Stimulated activated effector memory CD8-positive, alpha-beta T cell treated with anti-CD3 and anti-CD28 coated beads, Interleukin-12 subunit alpha, Interleukin-12 subunit beta, amount 100 ng/mL, for 72 hours (primary cell): ENCODE measurements around the gene TRIM15.
A peak's percentile ranks its signal among the peaks of the same experiment; 100 is the strongest.
"Not testable (repeated sequence)": the region's sequence is repeated elsewhere in the genome, so short reads cannot be mapped to it uniquely, and the experiment has no call there.

Source experiments
- ATAC-seq: fragments of 150-1000 bp; cut with Tn5 transposase; 2 replicates; pipeline ENCODE4 v1.10.0; 2021
- DNase-seq, 2 donors: peaks; one replicate each; pipeline ENCODE4 v3.0.0; 2021 to 2022; ENCODE audit warnings: low spot score in 2 of 2
- H3K27ac Mint-ChIP-seq: one replicate; pipeline ENCODE4 v1.8.0; 2022; ENCODE audit warnings: mild to moderate bottlenecking, mixed read lengths
- H3K36me3 Mint-ChIP-seq: one replicate; pipeline ENCODE4 v1.8.0; 2022; ENCODE audit warnings: mild to moderate bottlenecking, mixed read lengths
- H3K4me1 Mint-ChIP-seq: one replicate; pipeline ENCODE4 v1.8.0; 2022; ENCODE audit warnings: mixed read lengths
- H3K4me3 Mint-ChIP-seq: one replicate; pipeline ENCODE4 v1.8.0; 2022; ENCODE audit warnings: mild to moderate bottlenecking, mixed read lengths
- H3K9me3 Mint-ChIP-seq: one replicate; pipeline ENCODE4 v1.8.0; 2022; ENCODE audit warnings: mixed read lengths

Gene TRIM15

GRCh38 chr6:30154709-30155519 is 8.4 kb upstream of the TRIM15 start:
- peaks cover 11% of the 10 kb centered on the region for H3K4me1 Mint-ChIP-seq
- ATAC-seq (no peak), DNase-seq (peak in 1 of 2 donors; percentile 22)
- H3K9me3 Mint-ChIP-seq = no peaks in the 10 kb centered on the region
- H3K27ac Mint-ChIP-seq = peak overlapping the region; percentile 17
- no peak overlapping the region for H3K4me3 Mint-ChIP-seq
- no peaks in the 10 kb centered on the region for H3K36me3 Mint-ChIP-seq

DNA sequence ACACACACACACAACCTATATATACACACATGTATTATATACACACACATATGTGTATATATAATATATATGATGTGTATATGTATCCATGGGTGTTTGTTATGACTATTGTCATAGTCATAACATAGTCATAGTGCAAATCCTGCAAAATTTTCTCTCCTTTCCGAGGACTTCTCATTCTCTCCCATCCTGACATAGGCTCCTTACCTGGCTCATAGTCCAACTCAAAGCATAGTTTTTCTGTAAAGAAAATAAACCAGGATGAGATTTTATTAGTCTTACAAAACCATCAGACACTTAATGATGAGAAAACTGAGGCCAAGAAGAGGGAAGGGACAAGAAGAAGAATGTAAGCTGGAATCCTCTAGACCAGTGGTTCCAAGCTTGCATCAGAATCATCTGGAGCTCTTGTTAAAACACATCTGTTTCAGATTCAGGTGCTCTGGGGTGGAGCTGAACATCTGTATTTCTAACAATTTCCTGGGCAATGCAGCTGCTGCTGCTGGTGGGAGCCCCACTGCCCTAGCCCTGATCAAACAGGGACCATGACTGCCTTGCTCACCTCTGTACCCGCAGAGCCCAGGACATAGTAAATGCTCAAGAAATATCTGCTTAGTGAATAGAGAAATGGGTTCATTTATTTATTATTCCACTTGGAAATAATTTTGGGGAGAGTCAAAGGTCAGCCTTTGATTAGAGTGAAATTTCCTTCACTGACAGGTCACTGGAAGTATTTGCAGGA is 7.7 kb upstream of the TRIM15 start:
- Mint-ChIP-seq H3K4me3 (no peak overlapping the region), H3K36me3 (no peaks in the 10 kb centered on the region), H3K9me3 (no peaks in the 10 kb centered on the region), H3K4me1 (peaks cover 11% of the 10 kb centered on the region), H3K27ac (peak overlapping the region; percentile 17)
- ATAC-seq (no peak), DNase-seq (peak in 1 of 2 donors; percentile 15)

GRCh38 chr6:30156262-30156599 is 7.1 kb upstream of the TRIM15 start:
- Mint-ChIP-seq H3K36me3 (no peaks in the 10 kb centered on the region), H3K4me3 (no peak overlapping the region), H3K9me3 (no peaks in the 10 kb centered on the region), H3K4me1 (peaks cover 11% of the 10 kb centered on the region), H3K27ac (no peak overlapping the region)
- ATAC-seq (no peak), DNase-seq (no peak)

DNA sequence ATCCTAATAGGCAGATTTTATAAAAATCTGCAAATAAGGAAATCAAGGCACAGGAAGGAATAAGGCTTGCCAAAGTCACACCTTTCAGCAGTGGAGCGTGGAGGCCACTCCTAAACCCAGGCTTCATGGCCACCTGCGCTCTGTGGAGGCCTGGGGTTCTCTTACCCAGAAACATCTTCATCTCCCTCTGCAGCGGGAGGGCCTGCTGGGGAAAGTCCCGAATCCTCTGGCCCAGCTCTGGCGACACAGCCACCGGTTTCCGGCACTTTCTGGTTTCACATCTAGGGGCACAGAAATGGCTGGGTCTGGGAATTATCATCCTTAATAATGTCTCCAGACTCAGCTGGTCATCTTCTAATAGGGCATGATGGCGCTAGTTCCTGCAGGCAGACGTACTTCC is 6.6 kb upstream of the TRIM15 start:
- no peak for ATAC-seq
- Mint-ChIP-seq H3K27ac (no peak overlapping the region), H3K4me3 (no peak overlapping the region), H3K9me3 (no peaks in the 10 kb centered on the region), H3K4me1 (peaks cover 11% of the 10 kb centered on the region), H3K36me3 (no peaks in the 10 kb centered on the region)
- DNase-seq = peak in 1 of 2 donors; percentile 22

GRCh38 chr6:30157581-30157980 is 5.8 kb upstream of the TRIM15 start:
- no peak for ATAC-seq
- Mint-ChIP-seq H3K27ac (no peak overlapping the region), H3K9me3 (no peaks in the 10 kb centered on the region), H3K36me3 (no peaks in the 10 kb centered on the region), H3K4me1 (peaks cover 16% of the 10 kb centered on the region), H3K4me3 (no peak overlapping the region)
- no peak for DNase-seq

GRCh38 chr6:30157999-30158398 is 5.3 kb upstream of the TRIM15 start:
- no peak overlapping the region for H3K4me3 Mint-ChIP-seq
- ATAC-seq (no peak), DNase-seq (peak in 1 of 2 donors; percentile 3)
- H3K9me3 Mint-ChIP-seq = no peaks in the 10 kb centered on the region
- peaks cover 18% of the 10 kb centered on the region for H3K4me1 Mint-ChIP-seq
- no peaks in the 10 kb centered on the region for H3K36me3 Mint-ChIP-seq
- H3K27ac Mint-ChIP-seq = no peak overlapping the region

DNA sequence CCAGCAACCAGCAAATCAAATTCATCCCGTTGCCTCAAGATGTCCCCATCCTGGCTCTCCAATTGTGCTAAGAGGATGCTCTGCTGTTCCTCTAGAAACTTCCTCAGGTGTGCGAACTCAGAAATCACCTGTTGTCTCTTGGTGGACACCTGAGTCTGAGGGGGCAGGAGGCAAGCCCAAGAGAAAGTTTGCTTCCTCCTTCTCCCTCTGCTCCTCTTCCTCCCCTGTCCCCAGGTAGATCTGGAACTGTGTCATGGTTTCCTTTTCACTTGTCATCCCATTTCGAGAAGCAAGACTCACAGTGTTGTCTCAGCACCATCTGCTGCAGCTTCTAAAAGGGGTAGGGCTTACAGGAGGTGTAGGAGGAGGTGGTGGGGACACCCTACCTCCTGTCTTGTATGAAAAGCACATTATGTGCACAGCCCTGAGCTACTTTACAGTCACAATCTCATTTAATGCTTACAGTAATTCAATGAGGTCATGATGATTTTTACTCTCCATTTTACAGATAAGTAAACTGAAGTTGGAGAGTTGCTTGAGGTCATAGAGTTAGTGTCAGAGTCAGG is 4.8 kb upstream of the TRIM15 start:
- Mint-ChIP-seq H3K4me3 (no peak overlapping the region), H3K36me3 (no peaks in the 10 kb centered on the region), H3K9me3 (no peaks in the 10 kb centered on the region), H3K4me1 (peaks cover 23% of the 10 kb centered on the region), H3K27ac (no peak overlapping the region)
- ATAC-seq = peak; percentile 87
- peak in 1 of 2 donors; percentile 48 for DNase-seq

DNA sequence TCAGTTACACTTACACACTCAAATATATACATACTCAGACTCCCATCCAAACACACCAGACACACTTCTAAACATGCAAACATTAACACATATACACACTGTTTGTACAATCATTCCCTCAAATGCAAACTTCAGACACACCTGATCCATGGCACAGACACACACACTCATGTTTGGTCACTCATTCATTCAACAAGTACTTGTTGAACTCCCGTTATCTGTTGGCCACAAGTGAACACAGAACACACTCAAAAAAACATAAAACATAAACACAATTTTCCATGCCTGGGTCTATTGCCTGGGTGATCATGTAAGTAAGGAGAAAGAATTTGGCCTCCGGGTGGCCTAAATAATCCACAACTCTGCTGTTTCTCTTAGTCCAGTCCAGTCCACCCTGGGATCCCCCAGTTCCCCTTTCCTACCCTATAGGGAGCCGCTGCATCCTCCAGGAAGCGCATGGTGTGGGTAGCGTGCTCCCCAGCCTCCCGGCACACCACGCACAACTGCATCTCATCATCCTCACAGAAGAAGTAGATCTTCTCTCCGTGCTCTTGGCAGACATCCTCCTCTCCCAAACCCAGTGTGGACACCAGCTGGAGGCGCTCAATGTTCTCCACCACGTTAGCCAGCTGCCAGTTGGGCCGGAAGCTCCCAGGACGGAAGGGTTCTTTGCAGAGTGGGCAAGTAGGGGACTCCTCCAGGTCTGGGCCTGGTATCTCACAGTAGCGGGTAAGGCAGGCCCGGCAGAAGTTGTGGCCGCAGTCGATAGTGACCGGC is 3.1 kb upstream of the TRIM15 start:
- Mint-ChIP-seq H3K9me3 (no peaks in the 10 kb centered on the region), H3K4me3 (no peak overlapping the region), H3K27ac (no peak overlapping the region), H3K36me3 (no peaks in the 10 kb centered on the region), H3K4me1 (peaks cover 23% of the 10 kb centered on the region)
- ATAC-seq = no peak
- DNase-seq = peak in 1 of 2 donors; percentile 35

GRCh38 chr6:30160785-30161531 is 2.4 kb upstream of the TRIM15 start, which contains the start of gene TRIM10:
Gene TRIM10 (minus strand): TSS chr6:30161211. CDS start chr6:30160858, 353 bp downstream.
- H3K36me3 Mint-ChIP-seq = no peaks in the 10 kb centered on the region
- peaks cover 23% of the 10 kb centered on the region for H3K4me1 Mint-ChIP-seq
- H3K27ac Mint-ChIP-seq = no peak within 1 kb of the TSS
- no peaks in the 10 kb centered on the region for H3K9me3 Mint-ChIP-seq
- ATAC-seq (no peak), DNase-seq (peak in 1 of 2 donors; percentile 36)
- H3K4me3 Mint-ChIP-seq = no peak within 1 kb of the TSS

DNA sequence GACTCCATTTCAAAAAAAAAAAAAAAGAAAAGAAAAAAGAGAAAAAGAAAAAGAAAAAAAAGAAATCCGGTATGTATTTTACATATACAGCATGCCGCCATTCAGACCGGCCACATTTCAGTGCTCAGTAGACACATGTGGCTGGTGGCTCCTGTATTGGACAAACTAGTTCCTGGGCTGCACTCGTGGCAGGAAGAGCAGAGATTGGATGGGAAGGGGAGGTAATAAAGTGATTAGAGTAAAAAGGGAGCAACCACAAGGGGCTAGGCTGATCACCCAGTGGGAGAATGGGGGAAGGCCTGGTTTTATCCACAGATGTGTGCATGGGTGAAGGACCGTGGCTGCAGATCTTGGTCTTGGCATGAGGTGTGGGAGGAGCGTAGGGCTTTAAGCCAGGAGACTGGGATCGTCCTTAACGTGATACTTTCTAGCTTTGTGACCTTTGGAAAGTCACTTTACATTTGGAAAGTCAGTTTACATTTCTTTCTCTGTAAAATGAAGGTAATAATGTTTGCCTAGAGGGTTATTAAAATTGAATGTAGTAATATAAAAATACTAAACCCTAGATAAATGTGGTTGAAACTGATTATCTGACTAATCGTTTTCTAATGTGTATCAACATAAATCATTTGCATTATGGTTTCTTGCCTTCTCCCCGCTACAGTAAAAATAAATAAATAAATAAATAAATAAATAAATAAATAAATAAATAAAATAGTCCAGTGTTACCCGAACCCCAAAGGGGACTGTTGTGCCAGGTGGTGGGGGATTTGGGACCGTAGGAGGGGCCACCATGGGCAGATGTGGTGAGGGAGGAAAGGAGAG is 869 bp upstream of the TRIM15 start:
- no peak for ATAC-seq
- no peak overlapping the region for H3K4me3 Mint-ChIP-seq
- no peaks in the 10 kb centered on the region for H3K36me3 Mint-ChIP-seq
- peaks cover 23% of the 10 kb centered on the region for H3K4me1 Mint-ChIP-seq
- no peaks in the 10 kb centered on the region for H3K9me3 Mint-ChIP-seq
- no peak overlapping the region for H3K27ac Mint-ChIP-seq
- DNase-seq = peak in 1 of 2 donors; percentile 41

GRCh38 chr6:30163918-30164654 is 740 bp downstream of the TRIM15 start:
- Mint-ChIP-seq H3K9me3 (no peaks in the 10 kb centered on the region), H3K4me3 (no peak overlapping the region)
- ATAC-seq = no peak

GRCh38 chr6:30164714-30165113 is 1.4 kb downstream of the TRIM15 start:
- Mint-ChIP-seq H3K27ac (no peak overlapping the region), H3K36me3 (no peaks in the 10 kb centered on the region), H3K4me1 (peaks cover 12% of the 10 kb centered on the region), H3K4me3 (no peak overlapping the region), H3K9me3 (no peaks in the 10 kb centered on the region)
- no peak for DNase-seq
- ATAC-seq = no peak

More at GRCh38 chr6:30163918-30164654, 740 bp downstream of the TRIM15 start:
- peak in 1 of 2 donors; percentile 46 for DNase-seq
- Mint-ChIP-seq H3K27ac (no peak overlapping the region), H3K36me3 (no peaks in the 10 kb centered on the region), H3K4me1 (peaks cover 12% of the 10 kb centered on the region)

GRCh38 chr6:30165238-30165637 is 1.9 kb downstream of the TRIM15 start:
- H3K27ac Mint-ChIP-seq = not testable (repeated sequence)

More at GRCh38 chr6:30165238-30165637, 1.9 kb downstream of the TRIM15 start:
- not testable (repeated sequence) for H3K36me3 Mint-ChIP-seq, ATAC-seq, H3K9me3 Mint-ChIP-seq, H3K4me3 Mint-ChIP-seq
- peaks cover 12% of the 10 kb centered on the region for H3K4me1 Mint-ChIP-seq
- DNase-seq = peak in 1 of 2 donors; percentile 25
